ENCODE results near the gene ADI1.
A peak's percentile ranks its signal among the peaks of the same experiment; 100 is the strongest.
"Not testable (repeated sequence)": the region's sequence is repeated elsewhere in the genome, so short reads cannot be mapped to it uniquely, and the experiment has no call there.

Gene ADI1

GRCh38 chr2:3517948-3518495 lies 1.3 kb downstream of the ADI1 start:
- TF ChIP-seq CTCF (IDR thresholded peaks at IDR 0.05; ENCODE audit: insufficient read depth, low read length, poor library complexity, severe bottlenecking) = no peak
- Histone ChIP-seq H3K36me3 (ENCODE audit: control insufficient read depth, insufficient read depth, low read length) (no peaks in the 10 kb centered on the region), H3K4me3 (replicated peaks; ENCODE audit: low read depth, low read length) (peak overlapping the region; percentile 94), H3K27me3 (replicated peaks; ENCODE audit: control insufficient read depth, insufficient read depth, low read length) (no peaks in the 10 kb centered on the region)
- DNase-seq (ENCODE audit: extremely low read depth, insufficient read length) = no peak

- no peak for DNase-seq (ENCODE audit: extremely low read depth, insufficient read length)
- no peak overlapping the region for H3K4me3 ChIP-seq (replicated peaks; ENCODE audit: low read depth, low read length)
- no peaks in the 10 kb centered on the region; the same call in 1 of the 2 replicates for H3K36me3 ChIP-seq (ENCODE audit: control insufficient read depth, insufficient read depth, low read length)
- H3K27me3 ChIP-seq (replicated peaks; ENCODE audit: control insufficient read depth, insufficient read depth, low read length) = no peaks in the 10 kb centered on the region
- TF ChIP-seq CTCF (IDR thresholded peaks at IDR 0.05; ENCODE audit: insufficient read depth, low read length, poor library complexity, severe bottlenecking) = no peak
These were observed 2.5 kb downstream of the ADI1 start for GRCh38 chr2:3516831-3517230.

DNA sequence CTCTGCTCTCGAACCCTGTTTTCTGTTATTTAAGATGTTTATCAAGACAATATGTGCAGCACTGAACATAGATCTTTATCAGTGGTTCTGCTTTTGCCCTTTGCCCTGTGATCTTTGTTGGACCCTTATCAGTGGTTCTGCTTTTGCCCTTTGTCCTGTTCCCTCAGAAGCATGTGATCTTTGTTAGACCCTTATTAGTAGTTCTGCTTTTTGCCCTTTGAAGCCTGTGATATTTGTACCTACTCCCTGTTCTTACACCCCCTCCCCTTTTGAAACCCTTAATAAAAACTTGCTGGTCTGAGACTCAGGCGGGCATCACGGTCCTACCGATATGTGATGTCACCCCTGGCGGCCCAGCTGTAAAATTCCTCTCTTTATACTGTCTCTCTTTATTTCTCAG lies 3.9 kb downstream of the ADI1 start:
- not testable (repeated sequence) for DNase-seq (ENCODE audit: extremely low read depth, insufficient read length); H3K4me3 ChIP-seq (replicated peaks; ENCODE audit: low read depth, low read length); H3K36me3 ChIP-seq (ENCODE audit: control insufficient read depth, insufficient read depth, low read length); H3K27me3 ChIP-seq (replicated peaks; ENCODE audit: control insufficient read depth, insufficient read depth, low read length)

DNA sequence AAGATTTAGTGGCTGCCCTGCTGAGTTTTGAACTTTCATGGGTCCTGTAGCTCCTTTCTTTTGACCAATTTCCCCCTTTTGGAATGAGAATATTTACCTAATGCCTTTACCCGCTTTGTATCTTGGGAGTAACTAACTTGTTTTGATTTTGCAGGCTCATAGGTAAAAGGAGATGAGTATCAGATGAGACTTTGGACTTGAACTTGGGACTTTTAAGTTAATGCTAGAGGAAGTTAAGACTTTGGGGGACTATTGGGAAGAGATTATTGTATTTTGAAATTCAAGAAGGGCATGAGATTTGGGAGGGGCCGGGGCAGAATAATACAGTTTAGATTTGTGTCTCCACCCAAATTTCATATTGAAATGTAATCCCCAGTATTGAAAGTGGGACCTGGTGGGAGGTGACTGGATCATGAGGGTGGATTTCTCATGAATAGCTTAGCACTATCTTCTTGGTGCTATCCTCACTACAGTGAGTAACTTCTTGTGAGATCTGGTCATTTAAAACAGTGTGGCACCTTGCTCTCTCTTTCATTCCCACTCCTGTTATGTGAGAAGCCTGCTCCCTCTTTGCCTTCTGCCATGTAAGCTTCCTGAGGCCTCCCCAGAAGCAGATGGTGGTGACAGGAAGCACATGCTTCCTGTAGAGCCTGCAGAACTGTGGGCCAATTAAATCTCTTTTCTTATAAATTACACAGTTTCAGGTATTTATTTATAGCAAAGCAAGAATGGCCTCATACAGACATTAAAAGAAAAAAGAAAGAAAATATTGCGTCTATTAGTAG lies 6.1 kb downstream of the ADI1 start:
- Histone ChIP-seq H3K4me3 (replicated peaks; ENCODE audit: low read depth, low read length) (no peak overlapping the region), H3K27me3 (replicated peaks; ENCODE audit: control insufficient read depth, insufficient read depth, low read length) (no peaks in the 10 kb centered on the region), H3K36me3 (ENCODE audit: control insufficient read depth, insufficient read depth, low read length) (no peaks in the 10 kb centered on the region; the same call in none of the 2 replicates)
- TF ChIP-seq CTCF (IDR thresholded peaks at IDR 0.05; ENCODE audit: insufficient read depth, low read length, poor library complexity, severe bottlenecking) = no peak
- DNase-seq (ENCODE audit: extremely low read depth, insufficient read length) = no peak

GRCh38 chr2:3512086-3512485 lies 7.2 kb downstream of the ADI1 start:
- TF ChIP-seq CTCF (IDR thresholded peaks at IDR 0.05; ENCODE audit: insufficient read depth, low read length, poor library complexity, severe bottlenecking) = no peak
- Histone ChIP-seq H3K4me3 (replicated peaks; ENCODE audit: low read depth, low read length) (no peak overlapping the region), H3K36me3 (ENCODE audit: control insufficient read depth, insufficient read depth, low read length) (no peaks in the 10 kb centered on the region; the same call in none of the 2 replicates), H3K27me3 (replicated peaks; ENCODE audit: control insufficient read depth, insufficient read depth, low read length) (no peaks in the 10 kb centered on the region)
- DNase-seq (ENCODE audit: extremely low read depth, insufficient read length) = no peak

DNA sequence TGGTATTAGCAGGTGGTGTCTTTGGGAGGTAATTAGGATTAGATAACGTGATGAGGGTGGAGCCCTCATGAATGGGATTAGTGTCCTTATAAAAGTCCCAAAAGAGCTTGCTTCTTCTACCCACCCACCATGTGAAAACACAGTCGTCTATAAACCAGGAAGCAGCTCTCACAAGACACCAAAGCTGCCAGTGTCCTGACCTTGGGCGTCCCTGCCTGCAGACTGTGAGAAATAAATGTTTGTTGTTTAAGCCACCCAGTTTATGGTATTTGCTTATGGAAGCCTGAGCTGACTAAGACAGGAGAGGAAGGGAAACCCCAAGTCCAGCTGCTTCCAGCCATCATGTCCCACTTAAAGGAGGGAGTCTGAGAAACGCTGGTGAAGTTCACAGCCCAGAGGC lies 13.6 kb downstream of the ADI1 start:
- H3K36me3 ChIP-seq (ENCODE audit: control insufficient read depth, insufficient read depth, low read length) = peaks cover 4% of the 10 kb centered on the region
- DNase-seq (ENCODE audit: extremely low read depth, insufficient read length) = no peak

More for the DNA sequence above, 13.6 kb downstream of the ADI1 start:
- Histone ChIP-seq H3K27me3 (replicated peaks; ENCODE audit: control insufficient read depth, insufficient read depth, low read length) (no peaks in the 10 kb centered on the region), H3K4me3 (replicated peaks; ENCODE audit: low read depth, low read length) (no peak overlapping the region)
- no peak for TF ChIP-seq CTCF (IDR thresholded peaks at IDR 0.05; ENCODE audit: insufficient read depth, low read length, poor library complexity, severe bottlenecking)
